Activated CD4-positive, alpha-beta T cell treated with anti-CD3 and anti-CD28 coated beads for 48 hours (primary cell): Measurements from ENCODE around the gene EXOC3L4.
"Not testable (repeated sequence)": the region's sequence is repeated elsewhere in the genome, so short reads cannot be mapped to it uniquely, and the experiment has no call there.

ENCODE experiments used
- DNase-seq: peaks from one replicate; pipeline ENCODE4 v3.0.0-alpha.2; 2020

The EXOC3L4 gene

DNA sequence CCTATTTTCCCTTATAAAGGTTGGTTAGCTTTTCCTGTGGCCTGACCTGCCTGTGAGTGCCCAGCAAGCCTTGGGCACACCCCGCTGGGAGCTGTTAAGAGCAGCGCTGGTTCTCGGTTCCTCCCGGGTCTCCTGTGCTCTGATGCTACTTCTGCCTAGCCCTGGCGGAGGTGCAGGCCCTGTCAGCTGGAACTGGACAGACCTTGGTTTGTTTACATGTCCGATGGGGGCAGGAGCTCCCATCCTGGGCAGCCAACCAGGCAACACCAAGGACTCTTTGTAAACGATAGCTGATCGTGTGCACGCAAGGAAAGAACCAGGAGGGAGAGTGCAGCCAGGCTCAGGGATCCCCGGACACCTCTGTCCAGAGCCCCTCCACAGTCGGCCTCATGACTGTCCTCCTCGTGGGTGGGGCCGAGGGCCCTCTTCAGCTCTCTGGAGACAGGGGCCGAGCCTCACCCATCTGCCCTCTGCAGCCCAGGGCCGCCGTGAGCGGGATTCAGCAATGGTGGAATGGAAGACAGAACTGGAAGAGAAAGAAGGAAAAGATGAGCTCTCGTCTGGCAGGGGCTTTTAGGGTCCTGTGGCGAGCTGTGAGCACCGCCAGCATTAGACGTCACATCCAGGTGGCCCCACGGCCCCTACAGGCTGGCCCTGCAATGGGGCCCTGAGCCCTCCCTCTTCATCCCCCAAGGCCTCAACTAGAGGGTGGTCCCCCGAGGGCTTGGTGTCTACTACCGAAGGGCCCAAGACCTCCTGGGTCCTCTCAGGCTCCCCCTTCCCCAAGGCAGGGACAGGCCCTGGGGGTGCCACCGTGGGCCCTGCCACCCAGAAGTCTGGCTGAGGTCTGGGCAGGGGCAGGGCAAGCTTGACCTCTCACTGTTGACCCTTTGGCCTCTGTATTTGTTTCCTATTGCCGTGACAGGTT, 41.1 kb downstream of the EXOC3L4 start:
- DNase-seq = no peak

DNA sequence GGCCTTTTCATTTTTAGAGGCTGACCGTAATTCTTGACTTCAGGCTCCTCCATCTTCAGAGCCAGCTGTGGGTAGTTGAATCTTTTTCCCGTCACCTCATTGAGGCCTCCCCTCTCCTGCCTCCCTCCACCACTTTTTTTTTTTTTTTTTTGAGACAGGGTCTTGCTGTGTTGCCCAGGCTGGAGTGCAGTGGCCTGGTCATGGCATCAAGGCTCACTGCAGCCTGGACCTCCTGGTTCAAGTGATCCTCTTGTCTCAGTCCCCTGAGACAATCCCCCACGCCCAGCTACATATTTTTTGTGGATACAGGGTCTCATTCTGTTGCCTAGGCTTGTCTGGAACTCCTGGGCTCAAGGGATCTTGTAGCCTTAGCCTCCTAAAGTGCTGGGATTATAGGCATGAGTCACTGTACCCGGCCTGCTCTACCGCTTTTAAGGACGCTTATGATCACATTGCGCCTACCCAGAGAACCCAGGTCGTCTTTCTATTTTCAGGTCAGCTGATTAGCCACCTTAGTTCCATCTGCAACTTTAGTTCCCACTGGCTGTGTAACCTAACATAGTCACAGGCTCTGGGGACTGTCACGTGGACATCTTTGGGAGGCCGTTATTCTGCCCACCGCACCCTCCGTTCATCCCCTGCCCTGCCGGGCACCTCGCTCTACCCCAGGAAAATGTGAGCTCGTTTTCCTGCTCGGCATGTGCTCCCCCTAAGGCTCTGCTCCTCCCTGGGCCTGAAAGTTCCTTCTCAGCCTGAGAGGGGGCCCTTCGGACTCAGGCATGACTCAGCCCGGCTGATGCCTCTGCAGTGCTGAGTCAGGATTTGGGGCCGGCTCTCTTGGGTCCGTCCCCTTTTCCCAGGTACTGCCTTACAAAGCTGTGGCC, 42.1 kb downstream of the EXOC3L4 start:
- DNase-seq = no peak

DNA sequence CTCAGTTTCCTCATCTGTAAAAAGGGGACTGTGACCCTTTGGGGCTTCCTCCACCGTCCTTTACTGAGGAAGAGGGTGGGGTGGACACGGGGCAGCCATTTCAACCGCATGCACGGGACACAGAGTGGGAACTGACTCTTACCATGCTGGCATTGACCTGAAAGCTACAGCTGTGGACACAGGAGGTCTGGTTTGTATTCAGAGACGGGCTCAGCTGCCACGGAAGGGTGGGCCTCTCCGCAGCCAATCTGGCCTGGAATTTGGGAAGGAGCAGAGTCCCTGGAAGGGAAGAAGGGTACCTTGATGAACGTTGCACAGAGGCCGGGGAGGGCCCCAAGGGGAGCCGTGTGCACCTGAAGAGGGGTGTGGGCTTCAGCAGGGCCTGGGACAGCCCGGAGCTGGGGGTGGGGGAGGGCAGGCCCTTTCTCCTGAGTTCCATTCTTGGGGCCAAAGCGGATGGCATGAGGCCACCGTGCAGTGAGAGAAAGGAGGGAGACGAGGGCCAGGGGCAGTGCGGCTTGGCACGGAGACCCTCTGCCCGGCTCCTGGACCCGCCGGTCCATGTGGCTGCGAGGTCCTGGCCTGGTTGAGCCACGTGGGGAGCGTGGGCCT, 43.3 kb downstream of the EXOC3L4 start:
- no peak for DNase-seq

DNA sequence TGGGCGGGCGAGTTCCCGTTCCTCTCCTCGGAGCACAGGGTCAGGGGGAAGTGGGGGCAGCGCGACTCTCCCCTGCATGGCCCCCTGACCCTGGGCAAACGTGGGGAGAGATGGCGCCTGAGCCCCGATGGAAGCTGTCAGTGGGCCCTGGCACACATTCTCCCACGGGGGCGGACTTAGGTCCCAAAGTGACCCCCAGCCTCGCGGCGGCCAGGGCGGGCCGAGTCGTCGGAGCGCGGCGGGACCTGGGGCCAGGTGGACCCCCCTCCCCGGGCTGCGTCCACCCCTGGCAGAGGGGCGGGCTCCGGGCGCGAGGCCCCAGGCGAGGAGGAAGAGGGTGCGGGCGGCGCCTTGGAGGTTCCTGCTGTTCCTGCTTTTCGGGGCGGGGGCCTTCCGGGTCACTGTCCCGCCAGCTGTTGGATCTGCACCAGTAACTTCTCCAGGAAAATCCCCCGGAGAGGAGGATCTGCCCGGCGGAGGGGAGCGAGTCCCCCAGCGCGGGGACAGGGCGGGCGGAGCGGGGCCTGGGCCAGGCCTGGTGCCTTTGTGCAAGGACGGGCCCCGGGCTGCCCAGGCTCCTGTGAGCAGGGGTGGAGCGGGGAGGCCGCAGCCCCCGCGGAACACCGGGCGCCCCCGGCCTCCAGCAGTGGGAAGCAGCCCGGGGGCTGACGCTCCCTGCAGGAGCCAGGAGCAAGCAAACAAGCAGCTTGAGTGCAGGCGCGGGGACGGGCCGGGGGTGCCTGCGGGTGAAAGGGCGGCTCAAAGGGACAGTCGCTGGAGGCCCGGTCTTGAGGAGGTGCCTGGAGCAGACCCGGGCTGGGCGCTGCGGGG, 44.0 kb downstream of the EXOC3L4 start:
- no peak for DNase-seq

DNA sequence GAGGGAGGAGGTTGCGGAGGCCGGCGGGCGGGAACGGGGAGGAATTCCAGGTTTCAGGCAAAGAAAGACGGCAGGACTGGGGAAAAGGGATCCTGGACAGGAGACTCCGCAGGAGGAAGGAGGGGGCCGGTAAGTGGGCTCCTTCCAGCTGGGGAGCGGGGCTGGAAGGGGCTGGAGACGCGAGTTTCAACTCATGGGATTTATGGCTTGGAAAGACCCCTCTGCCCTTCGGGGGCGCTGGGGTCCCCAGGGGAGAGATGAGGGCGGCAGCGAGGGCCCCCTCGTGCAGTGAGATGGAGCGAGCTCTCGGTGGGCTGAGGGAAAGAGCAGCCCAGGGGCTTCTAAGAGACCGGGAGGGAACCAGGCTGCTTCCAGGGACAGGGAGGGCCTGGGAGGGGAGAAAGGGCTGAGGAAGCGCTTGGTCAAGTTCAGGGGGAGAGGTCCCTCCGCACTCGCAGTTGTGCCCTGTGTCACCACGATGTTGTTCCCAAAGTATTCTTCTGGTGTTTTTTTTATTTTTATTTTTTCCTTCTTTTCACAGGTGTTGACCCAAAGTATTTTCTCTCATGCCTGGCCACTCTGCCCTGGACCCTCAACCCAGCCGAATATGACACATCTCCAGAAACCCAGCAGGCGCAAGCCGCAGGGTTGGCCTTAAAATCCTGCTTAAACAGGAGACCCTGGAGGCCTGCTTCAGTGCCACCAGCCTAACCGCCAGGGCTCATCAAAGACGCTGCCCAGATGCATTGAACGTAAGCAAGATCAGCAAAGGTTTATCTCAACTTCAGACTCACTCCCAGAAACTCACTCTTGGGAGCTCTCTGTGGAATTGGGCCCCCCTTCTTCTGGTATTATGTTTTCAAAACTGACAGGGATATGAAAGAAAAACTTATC, 44.9 kb downstream of the EXOC3L4 start:
- DNase-seq = no peak

DNA sequence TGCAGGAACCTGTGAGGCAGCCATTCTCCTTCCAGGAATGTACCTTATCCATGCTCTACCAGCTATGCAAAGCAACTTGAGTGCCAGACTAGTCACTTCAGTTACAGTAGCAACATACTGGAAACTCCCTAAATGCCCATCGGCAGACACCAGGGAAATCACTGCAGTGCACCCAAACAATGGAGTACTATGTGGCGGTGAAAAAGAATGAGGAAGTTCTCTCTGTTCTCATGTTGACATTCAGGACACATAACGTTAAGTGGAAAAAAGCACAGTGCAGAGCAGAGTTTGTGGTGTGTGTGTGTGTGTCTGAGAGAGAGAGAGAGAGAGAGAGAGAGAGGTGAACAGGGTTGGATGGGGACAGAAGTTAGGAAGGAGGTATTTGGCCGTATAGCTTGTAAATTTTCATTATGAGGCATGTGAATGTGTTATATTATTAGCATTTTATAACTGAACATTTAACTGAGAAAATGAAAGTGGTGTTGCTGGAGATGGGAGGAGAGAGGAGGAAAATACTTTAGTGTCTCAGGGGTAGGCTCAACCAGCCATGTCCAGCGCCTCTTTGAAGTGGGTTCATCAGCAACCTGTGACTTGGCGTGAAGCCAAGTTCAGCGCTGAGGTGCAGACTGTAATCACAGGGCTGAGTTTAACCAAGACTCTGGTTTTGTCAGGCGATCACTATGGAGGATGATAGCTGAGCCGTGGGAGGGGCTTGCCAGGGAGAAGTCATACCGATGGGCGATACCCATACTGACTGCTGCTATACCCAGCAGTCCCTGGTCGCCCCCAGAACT, 46.0 kb downstream of the EXOC3L4 start:
- no peak for DNase-seq

DNA sequence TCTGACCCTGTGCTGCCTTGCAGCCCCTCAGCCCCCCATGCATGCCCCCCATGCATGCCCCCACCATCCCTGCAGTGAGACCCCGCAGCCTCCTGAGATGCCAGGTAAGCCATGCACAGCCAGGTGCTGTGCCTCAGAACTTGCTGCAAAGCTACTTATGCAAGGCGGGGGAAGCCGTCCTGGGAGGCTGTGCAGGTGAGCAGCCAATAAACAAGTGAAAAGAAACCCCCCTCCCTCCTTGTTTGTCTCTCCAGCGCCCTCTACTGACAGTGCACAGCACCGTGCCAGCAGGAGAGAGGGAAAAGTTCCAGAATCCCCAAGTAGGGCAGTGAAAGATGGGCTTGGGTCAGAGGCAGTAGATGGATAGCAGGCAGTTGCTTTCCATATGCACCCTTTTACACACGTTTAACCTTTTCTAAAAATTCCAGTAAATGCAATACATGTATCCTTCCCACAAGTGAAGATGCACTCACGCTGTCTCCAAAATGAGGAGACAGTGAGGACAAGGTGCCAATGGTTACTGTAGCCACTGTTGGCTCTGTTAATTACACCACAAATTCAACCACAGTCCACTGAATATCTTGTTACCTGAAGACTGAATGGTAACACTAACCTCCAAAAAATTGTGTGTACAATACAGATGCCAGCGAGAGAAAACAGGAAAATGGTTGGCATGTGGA, 46.7 kb downstream of the EXOC3L4 start:
- peak; percentile 64 for DNase-seq

DNA sequence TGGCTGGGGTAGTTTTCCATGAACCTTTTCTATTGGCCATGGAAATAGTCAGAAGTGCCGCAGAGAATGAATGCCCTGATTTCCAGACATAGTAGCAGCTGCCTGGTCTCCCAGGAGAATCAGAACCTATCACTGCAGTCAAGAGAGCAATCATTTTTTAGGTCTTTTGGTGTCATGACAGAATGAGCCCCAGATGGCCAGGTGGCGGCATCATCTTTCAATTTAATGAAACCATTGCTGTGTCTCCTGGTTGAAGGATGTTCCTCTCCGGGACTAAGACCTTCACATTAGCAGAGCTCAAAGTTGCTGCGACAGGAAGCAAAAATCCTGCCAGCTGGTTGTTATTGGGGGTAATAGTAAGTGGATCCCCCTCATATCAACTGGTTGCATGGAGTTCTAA, 47.5 kb downstream of the EXOC3L4 start:
- DNase-seq = no peak

DNA sequence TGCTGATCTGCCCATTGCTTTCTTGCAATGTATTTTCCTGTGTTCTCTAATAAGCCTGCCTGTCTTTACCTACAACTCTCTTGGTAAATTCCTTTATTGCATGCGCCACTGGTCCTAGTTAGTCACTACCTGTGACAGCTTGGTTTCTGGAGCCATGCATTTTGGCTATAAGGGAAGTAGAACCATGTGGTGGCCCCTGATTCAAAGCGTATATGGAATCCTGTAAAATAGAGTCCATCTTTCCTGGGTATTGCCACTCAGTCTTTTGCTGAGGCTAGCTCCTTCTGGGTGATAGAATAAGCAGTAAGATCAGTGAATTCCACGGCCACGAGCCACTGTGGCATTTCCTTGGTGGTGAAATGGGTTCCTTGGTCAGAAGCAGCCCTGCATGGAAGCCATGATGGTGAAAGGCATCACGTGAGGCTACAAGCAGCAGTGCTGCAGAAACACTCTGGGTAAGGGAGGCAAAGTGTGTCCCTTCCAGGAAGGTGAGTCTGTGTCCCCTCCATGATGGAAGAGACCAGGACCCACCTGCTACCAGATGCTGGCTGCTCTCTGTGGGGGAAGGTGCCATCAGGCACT, 48.3 kb downstream of the EXOC3L4 start:
- DNase-seq = no peak

DNA sequence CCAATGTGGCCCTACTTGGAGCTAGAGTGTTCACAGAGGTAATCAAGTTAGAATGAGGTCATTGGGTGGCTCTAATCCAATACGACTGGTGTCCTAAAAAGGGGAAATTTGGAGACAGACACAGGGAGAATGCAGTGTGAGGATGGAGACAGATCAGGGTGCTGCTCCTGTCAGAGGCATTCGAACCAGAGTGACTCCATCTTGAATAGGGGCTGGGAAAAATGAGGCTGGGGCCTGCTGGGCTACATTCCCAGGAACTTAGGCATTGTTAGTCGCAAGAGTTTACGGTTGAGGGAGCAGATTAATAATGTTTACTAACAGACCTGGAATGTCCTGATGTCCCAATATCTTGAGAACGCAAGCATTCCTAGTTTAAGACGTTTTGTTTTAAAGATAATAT, 49.0 kb downstream of the EXOC3L4 start:
- no peak for DNase-seq

DNA sequence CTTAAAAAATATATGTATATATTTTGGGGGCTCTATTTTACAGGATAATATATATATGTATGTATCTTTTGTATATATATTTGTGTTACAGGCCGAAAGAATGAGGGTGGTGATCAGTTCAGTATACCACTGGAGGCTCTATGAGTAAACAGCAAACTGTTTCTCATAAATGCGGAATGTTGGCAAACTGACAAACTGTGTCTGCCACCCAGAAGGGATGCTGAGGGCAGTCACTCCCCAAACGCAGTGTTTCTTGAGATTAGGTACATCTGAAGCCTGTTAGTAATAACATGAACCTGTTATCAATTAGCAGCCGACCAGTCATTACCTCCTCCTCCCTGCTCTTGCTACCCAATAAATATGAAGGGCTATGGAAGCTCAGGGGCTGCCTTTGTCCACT, 49.6 kb downstream of the EXOC3L4 start:
- DNase-seq = no peak

DNA sequence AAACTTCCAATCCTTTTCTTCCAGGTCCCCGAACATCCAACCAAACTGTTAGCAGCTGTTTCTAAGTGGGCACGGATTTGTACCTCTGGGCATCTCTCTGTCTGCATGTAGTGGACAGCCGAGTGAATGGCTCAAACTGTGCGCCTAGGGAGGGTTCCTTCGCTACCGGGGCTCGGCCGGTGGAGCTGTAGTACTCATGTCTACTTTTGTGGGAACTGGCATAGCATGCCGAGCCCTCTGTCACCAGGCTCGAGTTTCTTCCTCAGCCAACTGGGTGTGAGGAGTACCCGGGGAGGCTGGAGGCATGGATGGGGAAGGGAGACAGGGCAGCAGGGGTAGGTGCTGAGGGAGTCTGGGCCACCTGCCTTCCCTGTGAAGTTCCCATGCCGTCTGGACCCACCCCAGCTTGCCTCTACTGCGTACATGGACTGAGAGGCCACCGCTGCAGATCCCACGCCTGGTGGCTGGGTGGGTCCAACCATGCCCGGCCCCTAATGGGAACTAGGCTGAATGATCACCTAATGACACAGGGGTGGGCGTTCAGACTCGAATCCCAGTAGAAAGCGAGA, 51.7 kb downstream of the EXOC3L4 start:
- no peak for DNase-seq

DNA sequence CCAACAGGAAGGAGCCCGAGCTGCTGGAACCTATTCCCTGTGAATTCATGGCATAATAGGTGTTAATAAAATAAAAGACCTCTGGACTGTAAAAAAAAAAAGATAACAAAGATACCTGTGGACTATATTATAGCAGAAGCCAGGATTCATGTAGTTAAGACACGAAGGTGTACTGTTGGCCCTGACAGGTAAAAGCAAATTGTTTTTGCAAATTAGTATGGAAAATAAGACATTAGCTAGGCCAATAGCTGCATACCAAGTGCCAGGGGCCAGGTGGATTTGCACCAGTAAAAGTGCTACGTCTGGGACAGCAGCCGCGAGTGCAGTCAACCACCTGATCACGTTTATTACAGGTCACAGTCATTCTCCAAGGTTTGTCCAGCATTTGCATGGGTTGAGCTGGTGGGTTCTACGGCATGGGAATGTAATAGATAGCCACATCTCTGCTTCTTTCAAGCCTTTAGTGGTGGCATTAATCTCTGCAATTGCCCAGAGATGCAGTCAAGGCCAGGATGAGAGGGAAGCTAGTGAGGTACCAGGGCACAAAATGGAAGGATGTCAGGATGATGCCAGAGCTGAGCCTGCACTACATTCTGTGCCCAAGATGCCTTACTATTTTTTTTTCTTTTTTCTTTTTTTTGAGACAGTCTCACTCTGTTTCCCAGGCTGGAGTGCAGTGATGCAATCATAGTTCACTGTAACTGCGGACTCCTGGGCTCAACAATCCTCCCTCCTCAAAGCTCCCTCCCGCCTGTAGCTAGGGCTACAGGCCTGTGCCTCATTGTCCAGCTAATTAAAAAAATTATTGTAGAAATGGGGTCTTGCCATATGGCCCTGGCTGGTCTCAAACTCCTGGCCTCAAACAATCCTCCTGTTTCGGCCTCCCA, 55.1 kb downstream of the EXOC3L4 start:
- no peak for DNase-seq

DNA sequence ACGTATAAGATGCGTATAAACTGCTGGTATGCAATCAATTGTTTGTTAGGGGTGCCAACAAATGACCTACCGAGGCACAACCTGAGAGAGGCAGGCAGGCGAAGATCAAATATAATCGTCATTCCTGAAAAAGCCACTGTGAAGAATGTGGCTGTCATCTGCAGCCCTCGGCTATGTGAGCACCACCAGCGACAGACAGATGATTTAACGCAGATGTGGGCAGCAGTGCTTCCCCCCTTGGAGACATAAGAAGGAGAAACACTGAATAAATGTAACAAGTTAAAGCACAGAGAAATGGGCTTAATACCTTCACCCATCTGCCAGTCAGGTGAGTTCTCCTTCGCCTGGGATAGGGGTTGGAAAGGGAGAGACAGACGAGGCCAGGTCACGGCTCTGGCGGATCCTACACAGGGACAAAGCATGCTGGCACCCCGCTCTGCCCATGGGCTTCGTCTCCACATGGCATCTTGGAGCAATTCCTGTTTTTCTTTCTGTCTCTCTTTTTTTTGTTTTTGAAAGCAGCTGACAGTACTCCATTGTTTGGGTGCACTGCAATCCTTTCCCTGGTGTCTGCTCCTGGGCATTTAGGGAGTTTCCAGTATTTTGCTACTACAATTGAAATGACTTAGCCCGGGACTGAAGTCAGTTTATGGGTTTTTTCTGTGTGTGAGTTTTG, 56.9 kb downstream of the EXOC3L4 start:
- DNase-seq = no peak

DNA sequence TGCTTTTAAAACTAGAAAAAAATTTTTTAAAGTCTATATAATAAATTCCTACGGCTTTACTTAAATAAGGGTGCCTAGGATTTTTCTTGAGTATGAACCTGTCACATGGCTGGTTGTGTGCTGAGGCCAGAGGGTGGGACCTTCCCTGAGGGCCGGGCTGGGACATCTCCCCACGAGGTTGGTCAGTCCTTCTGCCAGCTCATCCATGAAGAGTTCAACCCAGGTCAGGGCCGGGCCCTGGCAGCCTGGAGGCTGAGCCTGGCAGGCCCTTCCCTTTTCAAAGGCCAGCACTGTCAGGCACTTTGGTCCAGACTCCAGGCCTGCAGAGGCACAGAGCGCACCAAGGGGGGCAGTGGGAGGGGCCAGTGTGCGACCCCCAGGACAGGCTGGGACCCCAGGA, 60.5 kb downstream of the EXOC3L4 start:
- DNase-seq = no peak

DNA sequence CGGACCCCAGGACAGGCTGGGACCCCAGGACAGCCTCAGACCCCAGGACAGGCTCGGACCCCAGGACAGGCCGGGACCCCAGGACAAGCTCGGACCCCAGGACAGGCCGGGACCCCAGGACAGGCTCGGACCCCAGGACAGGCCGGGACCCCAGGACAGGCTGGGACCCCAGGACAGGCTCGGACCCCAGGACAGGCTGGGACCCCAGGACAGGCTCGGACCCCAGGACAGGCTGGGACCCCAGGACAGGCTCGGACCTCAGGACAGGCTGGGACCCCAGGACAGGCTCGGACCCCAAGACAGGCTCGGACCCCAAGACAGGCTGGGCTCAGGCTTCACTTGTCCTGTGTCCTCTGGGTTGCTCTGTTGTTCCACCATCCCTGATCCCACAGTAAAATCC, 60.9 kb downstream of the EXOC3L4 start:
- DNase-seq = not testable (repeated sequence)

DNA sequence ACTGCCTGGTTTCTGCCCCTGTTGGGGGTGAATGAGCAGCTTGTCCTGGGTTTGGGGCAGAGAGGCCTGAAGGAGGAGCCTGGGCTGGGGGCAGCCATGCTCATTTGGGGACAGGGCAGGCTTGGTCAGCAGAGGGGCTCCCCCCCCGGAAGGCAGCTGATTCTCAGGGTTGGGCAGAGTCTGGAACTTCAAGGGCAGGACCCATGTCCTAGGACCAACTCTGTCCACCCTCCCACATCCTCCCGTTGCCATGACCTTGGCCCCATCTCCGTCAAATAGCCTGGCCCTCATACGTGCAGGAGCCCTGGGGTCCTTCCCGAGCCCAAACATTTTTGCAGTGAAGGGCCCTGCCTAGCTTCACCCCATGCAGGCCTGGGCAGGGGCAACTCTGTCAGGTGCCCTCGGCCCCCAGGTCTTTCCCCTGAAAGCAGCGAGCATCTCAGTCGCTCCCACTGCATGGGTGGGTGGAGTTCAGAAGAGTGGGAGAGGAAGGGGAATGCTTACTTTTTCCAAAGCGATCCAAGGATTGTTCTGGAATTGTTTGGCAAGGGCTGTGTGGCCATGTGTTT, 61.4 kb downstream of the EXOC3L4 start:
- DNase-seq = no peak
